NCI-H446 treated with DMSO at 0.1 percent for 48 hours (cell line): ENCODE data around the gene TBC1D13.
A peak's percentile ranks its signal among the peaks of the same experiment; 100 is the strongest.
"Not testable (repeated sequence)": the region's sequence is repeated elsewhere in the genome, so short reads cannot be mapped to it uniquely, and the experiment has no call there.

Source experiments
- DNase-seq: peaks from one replicate; lab custom pipeline; 2025; lab: John Stamatoyannopoulos, UW

TBC1D13 gene

DNA sequence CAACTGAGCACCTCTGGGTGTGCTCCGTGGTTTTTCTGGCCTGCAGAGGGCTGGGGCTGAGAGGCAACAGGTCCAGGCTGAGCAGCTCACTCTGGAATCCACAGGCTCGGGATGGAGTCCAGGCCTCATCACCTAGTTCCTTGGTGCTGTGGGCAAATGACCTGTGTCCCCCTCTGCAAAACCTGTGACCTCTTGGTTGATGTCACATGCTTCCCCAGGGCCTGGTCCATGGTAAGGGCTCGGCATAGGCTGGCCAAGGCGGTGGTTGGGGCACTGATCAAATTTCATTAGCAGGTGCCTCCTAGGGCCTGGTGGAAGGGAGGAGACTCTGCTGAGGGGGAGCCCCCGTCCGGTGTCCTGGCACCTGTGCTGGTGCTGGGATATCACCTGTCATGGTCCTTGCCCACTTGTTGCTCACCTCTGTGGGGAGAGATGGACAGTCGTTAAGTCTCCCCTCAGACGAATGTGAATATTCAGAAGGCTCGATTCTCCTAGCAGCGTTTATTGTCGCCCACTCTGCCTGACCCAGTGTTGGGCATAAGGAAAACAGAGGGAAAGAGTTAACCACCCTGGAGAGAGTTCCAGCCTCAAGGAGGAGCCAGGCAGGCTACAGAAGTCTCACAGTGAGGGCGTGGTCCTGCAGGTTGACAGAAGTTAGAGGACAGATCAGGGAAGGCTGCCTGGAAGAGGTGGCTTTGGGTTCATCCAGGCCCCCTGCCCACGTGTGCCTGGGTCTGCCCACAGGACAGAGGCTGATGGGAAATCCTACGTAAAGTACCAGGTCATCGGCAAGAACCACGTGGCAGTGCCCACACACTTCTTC lies 34.7 kb downstream of the TBC1D13 start:
- no peak for DNase-seq

DNA sequence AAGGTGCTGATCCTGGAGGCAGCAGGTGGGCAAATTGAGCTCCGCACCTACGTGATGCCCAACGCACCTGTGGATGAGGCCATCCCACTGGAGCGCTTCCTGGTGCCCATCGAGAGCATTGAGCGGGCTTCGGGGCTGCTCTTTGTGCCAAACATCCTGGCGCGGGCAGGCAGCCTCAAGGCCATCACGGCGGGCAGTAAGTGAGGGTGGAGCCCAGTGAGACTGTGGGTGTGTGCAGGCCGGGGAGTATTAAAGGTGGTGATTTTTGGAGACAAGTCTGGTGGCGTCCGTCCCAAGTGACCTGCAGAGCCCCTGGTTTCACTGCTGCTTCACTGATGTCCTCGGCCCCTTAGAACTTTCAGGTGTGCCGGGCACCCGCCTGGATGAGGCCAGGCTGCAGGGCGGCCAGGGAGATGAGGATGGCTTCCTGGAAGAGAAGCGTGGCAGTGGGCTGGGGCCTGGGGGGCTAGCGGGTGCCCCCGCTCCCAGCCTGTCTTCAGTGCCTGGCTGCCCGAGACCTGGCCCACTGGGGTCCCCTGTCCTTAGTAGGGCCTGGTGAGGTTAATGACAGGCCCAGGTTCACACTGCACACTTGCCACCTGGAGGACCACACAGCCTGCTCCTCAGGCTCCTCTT lies 35.5 kb downstream of the TBC1D13 start:
- no peak for DNase-seq

DNA sequence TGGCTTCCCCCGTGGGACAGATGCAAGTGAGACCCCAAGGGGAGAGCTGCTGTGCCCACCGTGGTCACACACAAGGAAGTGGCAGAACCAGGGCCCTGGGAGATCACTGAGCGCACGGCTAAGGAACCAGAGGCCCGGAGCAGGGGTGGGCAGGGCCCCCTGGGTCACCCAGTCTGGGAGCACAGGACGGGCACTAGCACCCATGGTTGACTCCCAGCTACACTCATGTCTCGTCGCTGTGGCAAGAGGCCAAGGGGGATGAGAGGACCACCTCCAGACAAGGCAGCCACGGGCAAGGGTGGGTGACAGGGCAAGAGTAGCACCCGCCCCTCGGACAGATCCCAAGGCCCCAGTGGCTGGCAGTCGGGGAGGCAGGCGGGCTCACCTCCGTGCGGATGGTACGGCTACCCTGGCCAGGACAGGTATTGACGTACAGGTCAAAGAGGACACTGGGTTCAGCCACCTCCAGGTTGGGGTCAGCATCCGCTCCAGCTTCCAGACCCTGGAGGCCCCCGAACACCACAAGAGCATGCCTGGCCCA lies 36.4 kb downstream of the TBC1D13 start:
- DNase-seq, result no peak

DNA sequence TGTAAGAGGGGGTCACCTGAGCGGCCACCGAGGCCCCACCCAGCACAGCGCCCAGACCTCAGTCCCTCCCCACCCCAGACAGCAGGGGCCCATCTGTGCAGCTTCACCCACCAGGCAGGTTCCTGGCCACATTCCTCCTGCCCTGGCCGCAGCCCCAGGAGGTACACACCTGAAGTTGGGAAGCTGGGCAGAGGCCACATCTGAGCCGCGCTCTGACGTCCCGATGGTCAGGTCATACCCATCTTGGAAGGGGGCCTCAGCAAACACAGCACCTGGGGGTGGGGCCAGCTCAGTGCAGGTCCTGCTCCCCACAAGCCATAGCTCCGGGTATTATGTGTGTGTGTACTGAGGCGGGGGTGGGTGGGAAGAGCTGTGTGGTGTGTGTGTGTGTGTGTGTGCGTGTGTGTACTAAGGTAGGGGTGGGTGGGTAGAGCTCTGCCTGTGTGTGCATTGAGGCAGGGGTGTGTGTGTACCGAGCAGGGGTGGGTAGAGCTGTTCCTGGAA lies 36.9 kb downstream of the TBC1D13 start:
- DNase-seq, result no peak

GRCh38 chr9:128824911-128825310 lies 37.9 kb downstream of the TBC1D13 start:
- no peak for DNase-seq

DNA sequence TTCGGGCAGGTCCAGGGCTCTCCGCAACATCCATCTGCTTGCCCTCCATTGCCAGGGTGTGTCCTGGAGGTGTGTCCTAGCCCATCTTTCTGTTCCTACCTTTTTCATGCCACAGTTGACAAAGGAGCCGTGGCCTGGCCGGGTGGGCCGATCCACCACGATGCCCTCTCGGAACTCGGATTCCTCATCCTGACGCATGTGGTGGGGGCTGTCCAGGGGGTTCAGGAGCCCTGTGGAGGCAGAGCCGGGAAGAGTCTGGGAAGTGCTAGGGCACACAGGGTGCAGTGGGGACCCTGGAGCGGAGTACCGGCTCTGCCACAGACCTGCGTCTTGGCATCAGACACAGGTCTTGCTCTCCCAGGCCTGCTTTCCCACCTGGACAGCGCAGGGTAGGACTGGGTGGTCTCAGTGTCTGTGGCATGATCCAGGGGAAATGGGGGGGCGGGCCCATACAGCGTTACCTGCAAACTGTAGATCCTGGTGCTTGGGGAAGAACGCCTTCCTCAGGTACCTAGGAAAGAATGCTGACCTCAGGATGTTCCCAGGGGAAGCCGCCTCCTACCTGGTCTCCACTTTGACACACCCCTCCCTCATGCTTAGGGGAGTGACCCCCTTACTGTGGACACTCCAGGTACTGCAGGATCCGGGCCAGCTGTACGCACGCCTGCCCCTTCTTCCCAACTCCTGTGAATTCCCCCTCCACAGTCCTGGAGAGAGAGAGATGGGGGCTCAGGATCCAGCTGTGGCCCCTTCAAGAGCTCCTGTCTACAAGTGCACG lies 39.1 kb downstream of the TBC1D13 start:
- DNase-seq, result no peak

- DNase-seq, result no peak
Observed at GRCh38 chr9:128828267-128828666, 41.2 kb downstream of the TBC1D13 start.

DNA sequence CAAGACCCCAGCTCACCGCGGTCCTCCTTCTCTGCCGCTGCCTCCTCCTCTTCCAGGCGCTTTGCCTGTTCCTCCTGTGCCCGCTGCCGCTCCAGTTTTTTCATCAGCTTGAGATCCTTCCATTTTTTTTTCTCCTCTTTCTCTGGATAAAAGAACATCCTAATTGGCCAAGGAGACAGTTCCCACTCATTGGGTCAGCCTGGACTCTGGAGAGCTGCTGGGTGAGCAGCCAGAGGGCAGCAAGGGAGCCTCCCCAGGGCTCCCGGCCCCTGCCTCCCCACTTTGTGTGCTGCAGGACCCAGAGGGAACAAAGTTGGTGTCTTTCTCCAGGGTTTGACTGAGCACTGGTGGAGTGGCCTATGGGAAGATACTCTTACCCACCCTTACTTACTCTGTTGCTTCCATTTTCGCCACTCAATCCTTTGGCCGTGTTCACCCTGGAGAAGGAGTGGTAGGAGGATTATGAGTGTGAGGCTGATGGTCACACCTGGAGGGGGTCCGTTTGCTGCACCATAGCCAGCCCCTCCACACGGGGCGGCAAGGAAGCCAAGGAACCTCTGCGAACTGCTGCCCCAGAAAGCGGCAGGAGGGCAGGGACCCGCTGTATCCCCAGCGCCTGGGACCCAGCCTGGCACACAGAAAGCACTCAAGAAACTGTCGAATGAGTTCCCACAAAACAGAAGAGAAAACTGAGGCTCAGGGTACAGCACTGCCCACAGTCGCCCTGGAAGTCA lies 41.8 kb downstream of the TBC1D13 start:
- DNase-seq, result no peak

GRCh38 chr9:128829477-128830251 lies 42.6 kb downstream of the TBC1D13 start, which contains the start of gene SPOUT1:
TSS of gene SPOUT1 (minus strand) at chr9:128829794. CDS start at chr9:128829780, 14 bp downstream.
- DNase-seq, result peak; percentile 69

DNA sequence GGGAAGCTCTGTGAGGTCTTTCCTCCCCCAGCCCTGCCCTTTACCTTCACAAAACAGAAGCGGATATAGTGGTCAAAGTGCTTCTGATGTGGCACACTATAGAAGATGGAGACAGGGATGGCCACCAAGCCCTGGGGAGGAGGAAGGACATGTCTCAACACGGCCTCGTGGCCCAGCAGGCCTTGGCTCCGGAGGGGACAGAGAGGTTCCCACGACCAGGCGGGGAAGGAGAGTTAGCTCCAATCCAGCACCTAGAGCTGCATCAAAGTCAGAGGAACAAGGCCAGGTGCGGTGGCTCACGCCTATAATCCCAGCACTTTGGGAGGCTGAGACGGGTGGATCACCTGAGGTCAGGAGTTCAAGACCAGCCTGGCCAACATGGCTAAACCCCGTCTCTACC lies 46.6 kb downstream of the TBC1D13 start:
- no peak for DNase-seq

DNA sequence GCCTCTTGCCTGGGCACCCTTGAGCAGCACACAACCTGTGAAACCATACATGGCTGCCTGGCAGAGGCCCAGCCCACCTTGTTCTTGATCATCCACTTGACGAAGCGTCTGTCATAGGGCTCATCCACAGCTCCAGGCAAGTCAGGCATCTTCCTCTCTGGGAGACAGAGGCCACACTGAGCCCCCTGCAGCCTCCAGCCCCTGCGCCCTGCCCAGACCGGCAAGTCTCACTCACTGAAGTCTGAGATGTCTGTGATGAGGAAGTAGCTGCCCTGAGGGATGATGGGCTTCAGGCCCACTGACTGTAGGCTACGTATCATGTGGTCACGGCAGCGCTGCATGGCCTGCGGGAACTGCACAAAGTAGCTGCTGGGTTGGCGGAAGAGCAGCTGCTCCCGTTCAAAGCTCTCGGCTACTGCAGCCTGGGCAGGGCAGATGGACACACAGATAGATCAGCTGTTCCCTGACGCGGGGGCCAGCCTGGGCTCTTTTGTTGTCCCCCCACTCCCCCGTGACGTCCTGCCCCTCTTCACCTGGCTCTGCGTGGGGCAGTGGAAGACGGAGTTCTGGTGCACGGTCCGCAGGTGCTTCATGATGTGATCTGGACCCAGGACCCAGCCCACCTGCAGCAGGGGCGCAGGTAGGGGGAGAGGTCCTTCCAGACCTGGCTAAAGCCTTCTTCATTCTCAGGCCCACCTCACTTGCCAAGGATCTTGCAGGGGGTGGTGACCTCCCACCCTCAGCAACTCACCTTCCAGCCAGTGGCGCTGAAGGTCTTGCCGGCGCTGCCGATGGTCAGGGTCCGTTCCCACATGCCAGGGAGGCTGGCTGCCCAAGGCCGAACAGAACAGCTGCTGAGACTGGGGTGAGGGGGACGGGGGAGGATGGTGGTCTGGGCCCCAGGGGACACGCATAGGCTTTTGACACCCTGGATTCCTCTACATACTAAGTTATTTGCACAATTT lies 48.5 kb downstream of the TBC1D13 start:
- DNase-seq, result no peak

DNA sequence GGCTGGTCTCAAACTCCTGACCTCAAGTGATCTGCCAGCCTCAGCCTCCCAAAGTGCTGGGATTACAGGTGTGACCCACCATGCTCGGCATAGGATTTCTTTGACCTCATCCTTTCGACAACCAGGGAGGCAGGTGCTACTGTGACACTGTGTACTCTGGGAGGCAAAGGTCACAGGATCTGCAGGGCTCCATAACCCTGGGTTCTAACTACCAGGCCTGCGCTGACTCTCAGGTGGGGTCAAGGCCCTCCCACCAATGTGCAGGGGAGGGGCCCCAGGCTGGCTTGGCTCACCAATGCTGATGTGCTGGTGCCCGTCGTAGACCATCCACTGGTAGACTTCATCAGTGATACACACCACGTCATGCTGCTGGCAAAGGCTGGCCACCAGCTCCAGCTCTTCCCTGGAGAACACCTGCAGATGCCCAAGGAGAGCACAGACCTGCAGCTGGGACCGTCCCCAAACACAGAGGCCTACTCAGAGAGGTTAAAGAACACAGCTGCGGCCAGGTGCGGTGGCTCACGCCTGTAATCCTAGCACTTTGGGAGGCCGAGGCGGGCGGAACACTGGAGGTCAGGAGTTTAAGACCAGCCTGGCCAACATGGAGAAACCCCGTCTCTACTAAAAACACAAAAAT lies 49.6 kb downstream of the TBC1D13 start:
- DNase-seq, result no peak

GRCh38 chr9:128838338-128838737 lies 51.3 kb downstream of the TBC1D13 start:
- DNase-seq, result no peak

GRCh38 chr9:128840524-128840923 lies 53.5 kb downstream of the TBC1D13 start:
- no peak for DNase-seq

DNA sequence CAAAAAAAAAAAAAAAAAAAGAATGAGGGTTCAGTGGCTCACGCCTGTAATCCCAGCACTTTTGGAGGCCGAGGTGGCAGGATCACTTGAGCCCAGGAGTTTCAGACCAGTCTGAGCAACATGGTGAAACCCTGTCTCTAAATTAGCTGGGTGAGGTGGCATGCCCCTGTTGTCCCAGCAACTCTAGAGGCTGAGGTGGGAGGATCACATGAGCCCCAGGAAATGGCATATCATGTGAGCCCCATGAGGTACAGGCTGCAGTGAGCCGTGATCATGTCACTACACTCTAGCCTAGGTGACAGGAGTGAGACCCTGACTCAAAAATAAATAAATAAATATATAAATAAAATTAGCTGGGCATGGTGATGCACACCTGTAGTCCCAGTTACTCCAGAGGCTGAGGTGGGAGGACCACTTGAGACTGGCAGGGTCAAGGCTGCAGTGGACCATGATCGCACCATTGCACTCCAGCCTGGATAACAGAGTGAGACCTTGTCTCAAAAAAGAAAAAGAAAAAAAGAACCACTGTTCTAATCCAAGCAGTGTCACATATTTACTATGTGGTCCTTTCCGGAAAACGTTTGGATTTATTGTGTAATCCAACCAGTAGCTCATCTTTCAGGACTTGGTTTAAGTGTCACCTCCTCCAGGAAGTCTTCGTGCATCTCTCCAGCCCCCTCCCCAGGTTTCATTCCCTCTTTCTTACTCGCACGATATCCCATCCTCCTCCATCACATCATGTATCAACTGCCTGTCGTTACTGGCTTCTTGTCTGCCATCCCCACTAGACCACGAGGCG lies 54.8 kb downstream of the TBC1D13 start:
- DNase-seq, result no peak

GRCh38 chr9:128843171-128843570 lies 56.1 kb downstream of the TBC1D13 start:
- DNase-seq, result not testable (repeated sequence)

GRCh38 chr9:128845186-128845931 lies 58.3 kb downstream of the TBC1D13 start:
- DNase-seq, result no peak

DNA sequence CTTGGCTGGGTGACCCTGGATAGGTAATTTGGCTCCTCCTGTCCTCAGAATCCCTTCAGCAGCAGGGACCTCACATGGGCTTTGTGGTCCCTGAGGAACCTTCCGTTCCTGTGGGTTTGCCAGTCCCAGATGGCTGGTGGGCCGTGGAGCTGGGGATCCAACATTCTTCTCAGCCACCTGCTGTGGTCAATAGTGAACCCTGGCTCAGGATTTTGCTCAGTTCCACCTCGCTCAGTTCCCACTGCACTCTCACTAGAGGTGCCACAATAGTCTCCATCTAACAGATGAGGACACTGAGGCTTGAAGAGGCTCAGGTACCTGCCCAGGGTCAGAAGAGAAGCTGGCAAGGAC lies 59.6 kb downstream of the TBC1D13 start:
- no peak for DNase-seq
